SK-N-SH treated with all-trans-retinoic acid at 6 μM for 48 hours (cell line): ENCODE results near the gene PCAT7.

ENCODE experiments used
- CSRNP3 ChIP-seq: fragments of 250-450 bp; sonication (Bioruptor Pico); IDR thresholded peaks from 2 replicates; pipeline ENCODE4 v1.5.1; 2021; ENCODE audit warnings: mild to moderate bottlenecking, moderate library complexity
- OSR1 ChIP-seq: fragments of 250-450 bp; sonication (Bioruptor Pico); IDR thresholded peaks from 2 replicates; pipeline ENCODE4 v1.8.0; 2022; ENCODE audit warnings: moderate library complexity, mild to moderate bottlenecking, inconsistent platforms
- PATZ1 ChIP-seq: fragments of 250-450 bp; sonication (Bioruptor Pico); IDR thresholded peaks from 2 replicates; pipeline ENCODE4 v1.8.0; 2020; ENCODE audit warnings: mild to moderate bottlenecking, moderate library complexity, borderline replicate concordance
- RARB ChIP-seq: fragments of 250-450 bp; sonication (Bioruptor Pico); IDR thresholded peaks from 2 replicates; pipeline ENCODE4 v1.8.0; 2021; ENCODE audit warnings: mild to moderate bottlenecking, moderate library complexity
- ZC3H10 ChIP-seq: fragments of 250-450 bp; sonication (Bioruptor Pico); IDR thresholded peaks from 2 replicates; pipeline ENCODE4 v1.5.1; 2021; ENCODE audit warnings: mild to moderate bottlenecking, moderate library complexity

DNA sequence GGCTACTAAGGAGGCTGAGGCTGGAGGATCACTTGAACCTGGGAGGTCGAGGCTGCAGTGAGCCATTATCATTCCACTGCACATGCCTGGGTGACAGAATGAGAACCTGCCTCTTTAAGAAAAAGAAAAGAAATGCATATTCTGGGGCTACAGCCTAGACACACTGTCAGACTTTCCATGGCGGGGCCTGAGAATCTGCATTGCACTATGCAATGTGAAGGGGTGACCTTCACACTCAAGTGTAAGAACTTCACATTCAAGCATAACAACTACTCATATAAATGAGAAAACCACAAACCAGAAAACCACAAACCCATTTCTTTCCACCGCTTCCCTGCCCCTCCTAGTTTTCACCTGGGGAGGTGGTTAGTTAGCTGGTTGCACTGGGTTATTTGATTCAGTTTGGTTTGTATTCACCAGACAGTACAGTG, 56.8 kb downstream of the PCAT7 start:
- TF ChIP-seq PATZ1 = no peak
- no peak for TF ChIP-seq ZC3H10
- TF ChIP-seq RARB (CRISPR knock-in tag) = no peak
- TF ChIP-seq CSRNP3 = no peak
- TF ChIP-seq OSR1 = no peak
